Activated T-cell treated with anti-CD3 and anti-CD28 coated beads, Interleukin-2, amount 50 U/mL, for 1 hour (primary cell): Measurements from ENCODE around the gene GPR89A.
"Not testable (repeated sequence)": the region's sequence is repeated elsewhere in the genome, so short reads cannot be mapped to it uniquely, and the experiment has no call there.

Experiments
- DNase-seq: peaks from one replicate; pipeline ENCODE4 v3.0.0-alpha.2; 2020

The GPR89A gene

DNA sequence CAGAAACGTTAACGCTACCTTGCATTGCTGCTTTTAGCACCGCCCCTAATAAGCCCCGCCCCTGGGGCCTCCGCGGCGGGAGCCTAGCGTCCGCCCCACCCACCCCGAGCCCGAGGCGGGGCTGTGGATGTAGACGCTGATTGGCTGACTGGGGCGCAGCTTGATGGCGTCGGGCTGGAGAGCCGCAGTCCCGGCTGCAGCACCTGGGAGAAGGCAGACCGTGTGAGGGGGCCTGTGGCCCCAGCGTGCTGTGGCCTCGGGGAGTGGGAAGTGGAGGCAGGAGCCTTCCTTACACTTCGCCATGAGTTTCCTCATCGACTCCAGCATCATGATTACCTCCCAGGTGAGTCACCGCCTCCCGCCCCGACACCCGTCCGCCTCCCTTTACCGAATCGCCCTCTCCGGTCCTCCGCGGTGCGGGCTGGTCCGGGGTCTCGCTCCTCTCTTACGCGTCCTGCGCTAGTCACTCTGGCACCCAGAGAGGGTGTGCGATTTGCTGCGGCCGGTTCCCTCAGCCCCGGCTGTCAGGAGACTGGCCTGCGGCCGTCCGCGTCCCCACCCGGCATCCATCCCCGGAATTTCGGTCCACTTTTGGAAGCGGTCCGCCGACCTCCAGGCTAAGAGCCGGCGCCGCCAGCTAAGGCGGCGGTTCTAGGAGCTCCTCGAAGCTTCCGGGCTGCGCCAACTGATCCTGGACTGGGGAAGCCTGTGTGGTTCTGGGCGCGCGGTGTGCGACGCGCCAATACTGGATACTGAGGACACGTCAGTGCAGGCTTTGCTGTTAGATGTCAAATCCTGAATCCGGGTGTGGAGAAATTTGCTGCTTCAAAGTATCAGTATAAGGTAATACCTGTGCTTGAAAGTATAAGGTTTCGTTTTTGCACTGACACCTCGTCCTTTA, at the start of gene GPR89A:
Gene GPR89A (plus strand): TSS at position 156 of the 901 bp plus-strand sequence. CDS start 146 bp downstream, at position 302.
- peak; percentile 98 for DNase-seq

DNA sequence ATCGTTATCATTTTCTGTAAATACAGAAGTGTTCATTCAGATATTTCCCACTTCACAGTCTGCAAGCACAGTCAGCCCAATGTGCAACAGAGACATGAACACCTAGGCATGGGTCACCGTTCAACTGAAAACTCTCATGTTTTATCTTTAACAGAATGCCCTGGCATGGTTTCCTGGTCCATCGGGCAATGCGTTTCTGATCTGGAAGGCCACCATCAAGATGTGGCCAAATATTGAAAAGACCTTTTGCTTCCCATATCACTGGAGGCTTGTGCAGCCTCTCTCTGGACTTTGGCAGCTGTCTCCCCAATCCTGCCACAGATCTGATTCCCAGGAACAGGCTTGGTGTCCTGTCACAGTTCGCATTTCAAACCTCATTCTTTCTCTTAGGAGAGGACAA, 21.0 kb upstream of the GPR89A start:
- DNase-seq: not testable (repeated sequence)

DNA sequence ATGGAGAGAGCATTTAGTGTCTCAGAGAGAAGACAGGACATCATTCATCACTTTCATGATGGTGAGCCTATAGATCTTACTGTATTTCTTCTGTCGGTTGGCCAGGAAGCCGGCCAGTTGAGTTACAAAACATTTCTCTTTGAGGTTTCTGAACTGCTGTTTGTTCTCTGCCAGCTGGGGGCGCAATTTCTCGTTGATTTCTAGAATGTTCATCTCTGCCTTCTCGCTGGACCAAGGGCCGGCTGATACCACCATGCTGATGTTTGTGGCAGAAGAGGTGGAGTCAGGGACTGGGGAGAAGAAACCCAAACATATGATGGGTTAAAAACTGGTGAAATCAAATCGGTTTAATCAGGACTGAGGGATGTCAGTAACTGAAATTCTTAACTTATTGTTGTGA, 17.0 kb upstream of the GPR89A start:
- DNase-seq: peak; percentile 39

DNA sequence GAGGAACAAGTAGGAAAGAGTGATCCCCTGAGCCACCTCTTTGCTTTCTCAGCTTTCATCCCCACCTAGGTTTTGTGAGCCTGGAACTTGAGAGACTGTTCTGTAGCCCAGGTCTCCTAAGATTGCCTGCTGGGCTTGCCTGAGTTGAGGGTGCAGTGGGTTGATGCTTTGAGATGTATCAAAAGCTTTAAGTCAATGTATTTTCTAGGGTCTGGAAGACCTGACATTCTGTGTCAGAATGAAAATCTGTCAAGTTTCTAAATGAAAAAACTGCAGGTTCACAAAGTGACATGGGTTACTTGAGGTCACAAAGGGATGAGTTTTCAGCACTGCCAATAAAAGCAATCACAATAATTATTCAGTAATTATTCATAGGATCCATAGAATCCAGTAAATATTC, 15.4 kb upstream of the GPR89A start:
- DNase-seq: not testable (repeated sequence)

DNA sequence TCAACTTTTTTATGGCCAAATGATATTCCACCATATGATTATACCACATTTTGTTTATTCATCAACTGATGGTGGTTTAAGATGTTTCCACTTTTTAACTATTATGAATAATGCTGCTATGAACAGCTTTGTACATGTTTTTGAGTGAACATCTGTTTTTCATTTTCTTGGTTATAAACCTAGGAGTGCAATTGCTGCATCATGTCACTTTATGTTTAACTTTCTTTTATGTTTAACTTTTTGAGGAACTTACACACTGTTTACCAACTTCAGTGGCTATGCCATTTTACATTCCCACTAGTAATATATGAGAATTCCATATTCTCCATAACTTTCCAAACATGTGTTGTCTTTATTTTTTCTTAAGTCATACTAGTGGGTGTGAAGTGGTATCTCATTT, 12.4 kb upstream of the GPR89A start:
- DNase-seq: not testable (repeated sequence)

DNA sequence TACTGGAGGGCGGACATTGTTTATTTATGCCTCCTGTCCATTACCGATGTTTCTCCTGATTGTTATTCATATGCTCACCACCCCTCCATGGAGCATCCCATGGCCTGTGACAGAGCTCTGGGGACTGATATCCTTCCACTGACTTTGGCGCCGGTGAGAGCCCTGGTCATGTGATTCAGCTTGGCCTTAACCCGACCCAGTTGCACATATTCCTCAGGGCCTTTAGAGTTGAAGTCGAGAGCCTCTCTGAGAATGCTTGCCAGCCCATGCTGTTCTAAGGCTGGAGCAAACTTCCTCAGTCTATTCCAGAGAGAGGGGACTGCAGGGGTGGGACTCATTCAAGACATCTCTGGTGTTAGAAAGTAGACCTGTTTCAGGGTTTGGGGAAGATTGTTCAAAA, 11.6 kb upstream of the GPR89A start:
- DNase-seq: not testable (repeated sequence)

DNA sequence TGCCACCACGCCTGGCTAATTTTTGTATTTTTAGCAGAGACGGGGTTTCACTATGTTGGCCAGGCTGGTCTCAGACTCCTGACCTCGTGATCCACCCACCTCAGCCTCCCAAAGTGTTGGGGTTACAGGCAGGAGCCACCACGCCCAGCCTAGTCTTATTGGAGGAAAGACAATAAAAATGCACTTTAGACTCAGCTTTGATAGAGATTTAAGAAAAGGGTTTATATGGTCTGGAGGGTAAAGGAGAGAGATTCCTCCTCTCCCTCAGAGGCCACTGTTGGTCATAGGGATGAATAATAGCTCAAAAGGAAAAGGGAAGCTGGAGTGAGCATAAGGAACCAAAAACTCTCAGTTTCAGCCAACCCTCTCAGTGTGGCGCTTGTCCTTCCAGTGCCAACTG, 8.4 kb upstream of the GPR89A start:
- not testable (repeated sequence) for DNase-seq

DNA sequence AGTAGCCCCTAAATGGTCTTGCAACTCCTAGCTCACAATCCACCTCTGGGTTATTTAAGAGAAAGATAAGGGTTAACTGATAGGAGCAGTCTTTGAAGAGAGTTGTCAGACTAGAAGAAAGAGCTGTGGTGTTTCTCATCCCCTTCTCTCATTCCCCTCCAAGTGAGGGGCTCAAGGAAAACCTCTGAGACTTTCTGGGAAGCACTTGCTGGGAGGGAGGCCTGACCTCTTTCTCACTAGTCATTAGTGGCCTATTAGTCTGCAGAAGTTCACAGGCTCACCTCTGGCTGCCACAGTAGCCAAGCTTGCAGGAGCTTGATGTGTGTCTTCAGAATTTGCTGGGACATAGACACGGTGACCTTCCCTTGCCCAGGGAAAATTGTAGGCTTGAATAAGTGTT, 6.2 kb upstream of the GPR89A start:
- DNase-seq: no peak

DNA sequence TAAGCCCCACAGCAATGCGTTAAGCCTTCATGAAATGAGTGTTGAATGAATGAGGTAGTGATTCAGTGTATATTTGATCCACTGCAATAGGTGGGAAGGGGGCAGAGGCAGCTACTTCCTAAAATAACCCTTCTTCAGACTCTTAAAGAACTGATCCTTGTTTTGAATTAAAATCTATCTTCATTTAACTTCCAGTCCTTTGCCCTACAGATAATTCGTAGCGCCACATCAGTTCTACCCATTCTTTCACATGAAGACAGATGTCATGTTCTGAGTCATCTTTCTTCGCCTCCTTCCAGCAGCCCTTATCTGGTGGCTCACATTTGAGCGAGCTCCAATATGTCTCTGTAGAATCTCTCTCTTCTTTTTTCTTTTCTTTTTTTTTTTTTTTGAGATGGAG, 948 bp upstream of the GPR89A start:
- DNase-seq: not testable (repeated sequence)

DNA sequence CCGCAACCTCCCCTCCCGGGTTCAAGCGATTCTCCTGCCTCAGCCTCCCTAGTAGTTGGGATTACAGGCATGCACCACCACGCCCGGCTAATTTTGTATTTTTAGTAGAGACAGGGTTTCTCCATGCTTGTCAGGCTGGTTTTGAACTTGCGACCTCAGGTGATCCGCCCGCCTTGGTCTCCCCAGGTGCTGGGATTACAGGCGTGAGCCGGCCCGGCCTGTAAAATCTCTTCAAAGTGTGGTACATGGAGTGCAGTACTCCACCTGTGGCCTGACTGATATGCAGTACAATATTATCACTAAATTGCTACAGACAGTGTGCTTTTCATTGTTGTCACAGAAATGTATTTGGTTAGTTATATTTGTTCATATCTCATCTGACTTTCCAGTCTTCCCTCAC, 499 bp upstream of the GPR89A start:
- not testable (repeated sequence) for DNase-seq

DNA sequence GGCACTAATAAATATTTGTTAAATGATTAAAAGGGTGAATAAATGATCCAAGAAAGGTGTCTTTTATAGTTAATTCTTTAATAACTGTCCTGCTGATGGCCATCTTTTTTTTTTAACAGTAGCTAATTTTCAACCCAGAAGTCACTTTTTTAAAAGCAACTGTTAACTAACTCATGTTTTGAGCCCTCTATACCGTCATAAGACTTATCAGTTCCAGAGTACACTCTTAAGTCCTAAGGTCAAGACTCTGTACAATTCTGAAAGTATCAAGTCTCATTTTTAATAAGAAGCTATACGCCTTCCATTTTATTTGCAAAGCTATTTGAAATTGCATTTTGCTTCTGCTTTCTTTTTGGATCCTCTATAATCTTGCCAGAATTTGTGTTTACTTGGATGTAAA, 3.0 kb downstream of the GPR89A start:
- not testable (repeated sequence) for DNase-seq

DNA sequence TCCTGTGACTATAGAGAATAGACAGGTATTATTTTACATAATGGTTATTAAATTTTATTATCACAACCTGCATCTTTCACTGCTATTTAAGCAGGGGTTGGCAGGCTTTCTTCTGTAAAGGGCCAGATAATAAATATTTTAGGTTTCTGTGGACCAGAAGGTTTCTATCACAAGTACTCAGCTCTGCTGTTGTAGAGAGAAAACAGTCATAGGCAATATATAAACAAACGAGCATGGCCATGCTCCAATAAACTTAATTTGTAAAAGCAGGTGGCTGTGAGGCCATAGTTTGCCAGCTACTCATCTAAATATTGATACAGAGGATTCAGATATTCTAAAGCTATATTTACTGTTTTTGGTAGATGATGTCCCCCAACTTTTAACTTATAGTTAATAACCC, 12.3 kb downstream of the GPR89A start:
- DNase-seq: not testable (repeated sequence)

DNA sequence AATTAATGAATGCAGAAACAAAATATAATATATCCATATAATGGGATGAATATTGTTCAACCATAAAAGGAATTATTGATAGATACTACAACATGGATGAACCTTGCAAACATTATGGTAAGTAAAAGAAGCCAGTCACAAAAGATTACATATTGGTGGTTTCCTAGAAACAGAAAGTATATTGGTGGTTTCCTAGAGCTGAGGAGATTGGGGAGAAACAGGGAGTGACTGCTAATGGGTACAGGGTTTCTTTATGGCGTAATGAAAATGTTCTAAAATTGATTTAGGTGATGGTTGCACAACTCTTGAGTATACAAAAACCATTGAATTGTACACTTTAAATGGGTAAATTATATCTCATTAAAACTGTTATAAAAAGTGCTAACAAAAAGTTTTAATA, 14.4 kb downstream of the GPR89A start:
- DNase-seq: not testable (repeated sequence)

DNA sequence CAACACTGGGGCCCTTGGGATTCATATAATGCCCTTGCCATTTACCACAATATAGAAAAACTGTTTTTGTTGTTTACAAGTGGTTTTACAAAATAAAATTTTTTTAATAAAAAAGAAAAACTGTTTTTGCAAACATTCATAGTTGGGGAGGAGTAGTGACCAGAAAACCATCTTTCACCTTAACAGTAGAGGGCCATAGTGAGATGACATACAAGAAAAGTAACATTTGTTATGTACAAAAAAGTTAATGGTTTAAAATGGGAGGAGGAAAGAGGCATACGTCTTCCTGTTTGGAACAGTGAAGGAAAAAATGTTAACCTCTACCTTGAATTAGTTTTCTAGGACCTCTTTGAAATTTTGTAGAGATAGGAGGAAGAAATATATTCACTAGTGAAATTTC, 28.4 kb downstream of the GPR89A start:
- DNase-seq: not testable (repeated sequence)

DNA sequence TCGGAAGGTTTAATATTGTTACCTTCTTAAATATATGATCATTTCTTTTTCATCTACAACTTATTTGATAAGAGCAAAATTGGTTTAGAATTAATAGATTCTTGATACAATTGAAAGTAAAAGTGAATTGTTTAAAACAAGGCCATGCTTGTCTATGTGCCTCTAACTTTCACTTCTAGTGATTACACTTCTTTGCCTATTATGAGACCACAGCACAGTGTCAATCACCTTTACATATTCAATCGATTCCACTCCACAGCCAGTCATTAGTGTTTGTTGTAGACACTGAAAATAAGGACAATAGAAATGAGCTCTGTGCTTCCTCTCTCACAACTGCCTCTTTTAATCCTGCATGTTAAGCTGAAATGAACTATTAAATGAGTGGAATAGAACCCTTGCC, 34.1 kb downstream of the GPR89A start:
- DNase-seq: not testable (repeated sequence)

DNA sequence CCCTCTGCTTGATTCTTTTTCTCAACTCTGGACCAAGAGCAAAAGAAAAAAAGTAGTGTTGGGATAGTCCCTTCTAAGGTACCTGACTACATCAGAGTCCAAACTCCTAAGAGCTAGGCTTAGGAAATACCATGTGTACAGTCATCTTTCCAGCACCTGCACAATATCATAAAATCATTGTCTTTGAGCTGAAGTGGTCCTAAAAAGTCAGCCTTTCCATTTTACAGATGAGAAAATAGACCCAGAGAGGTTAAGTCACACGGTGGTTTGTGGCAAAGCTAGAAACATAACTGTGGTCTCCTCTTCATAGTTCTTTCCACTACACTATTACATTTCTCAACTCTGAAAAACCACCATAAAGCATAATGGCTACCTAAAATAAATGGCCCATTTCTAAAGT, 36.2 kb downstream of the GPR89A start:
- DNase-seq: not testable (repeated sequence)

DNA sequence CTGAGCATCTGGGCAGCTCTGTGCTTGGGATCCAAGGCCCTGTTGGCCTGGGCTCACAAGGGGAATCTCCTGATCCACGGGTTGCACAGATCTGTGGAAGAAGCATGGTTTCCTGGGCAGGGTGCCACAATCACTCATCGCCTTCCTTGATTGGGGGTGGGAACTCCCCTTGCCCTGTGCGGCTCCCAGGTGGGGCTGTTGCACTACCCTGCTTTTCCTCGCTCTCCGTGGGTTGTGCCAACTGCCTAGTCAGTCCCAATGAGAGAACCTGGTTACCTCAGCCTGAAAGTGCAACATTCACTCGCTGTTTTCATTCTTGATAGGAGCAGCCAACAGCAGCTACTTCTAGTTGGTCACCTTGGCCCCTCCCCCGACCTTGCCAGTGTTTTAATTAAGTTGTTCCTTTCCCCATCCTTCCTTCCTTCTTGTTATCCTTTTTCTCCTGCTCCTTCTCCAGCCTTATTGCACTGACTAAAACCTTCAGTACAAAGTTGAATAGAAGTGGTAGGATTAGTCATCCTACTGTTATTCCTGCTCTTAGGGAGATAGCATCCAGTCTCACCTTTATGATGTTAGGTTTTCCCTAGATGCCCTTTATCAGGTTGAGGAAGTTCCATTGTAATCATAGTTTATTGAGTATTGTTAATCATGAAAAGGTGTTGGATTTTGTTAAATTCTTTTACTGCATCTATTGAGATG, 48.6 kb downstream of the GPR89A start:
- DNase-seq: not testable (repeated sequence)

DNA sequence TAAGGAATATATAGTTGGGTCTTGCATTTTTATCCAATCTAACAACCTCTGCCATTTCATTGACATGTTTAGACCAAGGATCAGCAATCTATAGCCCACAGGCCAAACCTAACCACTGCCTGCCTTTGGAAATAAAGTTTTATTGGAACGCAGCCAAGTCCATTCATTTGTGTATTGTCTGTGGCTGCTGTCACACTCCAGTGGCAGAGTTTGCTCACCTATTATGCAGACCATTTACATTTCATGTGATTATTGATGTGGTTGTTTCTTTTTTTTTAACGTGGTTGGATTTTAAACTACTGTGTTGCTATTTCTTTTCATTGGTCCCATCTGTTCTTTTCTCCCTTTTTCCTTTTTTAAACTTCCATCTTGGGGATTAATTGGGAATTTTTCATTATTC, 54.7 kb downstream of the GPR89A start:
- not testable (repeated sequence) for DNase-seq

DNA sequence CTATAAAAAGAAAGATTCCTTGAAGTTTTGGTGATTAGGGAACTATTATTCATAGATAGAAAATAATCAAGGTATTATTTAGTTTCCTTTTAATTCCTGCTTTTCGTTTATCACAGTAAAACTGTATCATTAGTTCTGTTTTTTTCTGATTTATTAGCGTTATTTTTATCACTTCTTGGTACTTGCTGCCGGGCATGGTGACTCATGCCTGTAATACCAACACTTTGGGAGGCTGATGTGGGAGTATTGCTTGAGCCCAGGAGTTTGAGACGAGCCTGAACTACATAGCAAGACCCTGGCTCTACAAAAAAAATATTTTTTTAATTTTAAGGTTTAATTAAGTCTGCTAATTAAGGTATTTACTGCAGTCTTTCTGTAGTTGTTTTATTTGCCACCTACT, 57.2 kb downstream of the GPR89A start:
- not testable (repeated sequence) for DNase-seq

DNA sequence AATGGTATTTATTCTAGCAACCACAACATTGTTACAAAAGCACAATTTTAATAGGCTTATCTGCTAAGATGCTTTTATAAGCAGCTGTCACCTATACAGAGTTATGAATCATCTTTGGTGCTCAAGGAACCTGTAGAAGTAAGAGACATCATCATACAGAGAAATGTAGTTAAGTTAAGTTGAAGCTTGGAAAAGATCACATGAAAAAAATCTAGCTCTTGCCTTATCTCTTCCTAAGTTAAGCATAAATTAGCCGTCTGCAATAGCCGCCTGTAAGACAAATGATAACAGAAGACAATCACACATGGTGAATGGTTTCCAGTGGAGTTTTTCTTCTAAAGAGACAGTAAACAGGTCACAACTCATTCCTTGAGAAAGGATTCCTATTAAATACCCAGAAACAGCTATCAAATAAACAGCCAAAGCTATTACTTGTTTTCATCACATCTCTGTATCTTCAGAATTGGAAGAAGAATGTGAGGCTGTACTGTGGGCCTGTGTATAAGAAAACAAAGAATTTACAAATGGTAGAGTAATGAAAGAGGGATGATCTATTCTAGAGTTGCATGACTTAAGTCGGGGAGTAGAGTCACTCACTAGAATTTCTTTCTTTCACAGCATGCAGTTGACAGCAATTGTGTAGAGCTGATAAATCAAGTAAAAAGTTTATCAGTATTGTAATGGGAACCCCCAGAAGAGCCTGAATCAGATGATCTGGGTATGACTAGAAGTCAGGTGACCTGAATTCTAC, 63.4 kb downstream of the GPR89A start:
- DNase-seq: not testable (repeated sequence)

DNA sequence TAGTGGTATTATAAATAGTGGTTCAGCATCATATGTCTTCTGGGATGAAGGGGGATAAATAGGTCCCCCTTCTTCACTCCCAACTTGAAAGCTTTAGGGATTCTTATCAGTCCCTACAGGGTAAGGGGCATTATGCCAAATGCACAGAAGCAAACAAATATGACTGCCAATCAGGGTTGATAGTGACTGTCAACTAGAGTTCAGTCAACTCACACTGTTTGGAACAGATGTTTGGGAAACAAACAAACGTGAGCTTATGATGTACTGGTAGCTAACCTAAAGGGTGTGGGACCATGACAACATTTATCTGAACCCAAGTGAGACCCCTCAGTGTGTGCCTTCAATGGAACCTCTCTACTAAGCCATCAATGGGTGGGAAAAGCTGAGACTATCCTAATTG, 65.4 kb downstream of the GPR89A start:
- not testable (repeated sequence) for DNase-seq

DNA sequence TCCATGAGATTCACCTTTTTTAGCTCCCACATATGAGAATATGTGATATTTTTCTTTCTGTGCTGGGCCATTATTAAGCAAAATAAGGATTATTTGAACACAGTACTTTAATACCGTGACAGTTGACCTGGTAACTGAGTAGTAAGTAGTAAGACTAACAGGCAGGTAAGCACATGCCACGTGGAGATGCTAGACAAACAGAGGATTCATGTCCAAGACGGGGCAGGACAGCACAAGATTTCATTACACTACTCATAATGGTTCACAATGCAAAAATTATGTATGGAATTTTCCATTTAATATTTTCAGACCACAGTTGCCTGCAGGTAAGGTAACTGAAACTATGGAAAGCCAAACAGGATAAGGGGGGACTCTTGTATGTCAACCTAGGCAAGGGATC, 77.1 kb downstream of the GPR89A start:
- not testable (repeated sequence) for DNase-seq

DNA sequence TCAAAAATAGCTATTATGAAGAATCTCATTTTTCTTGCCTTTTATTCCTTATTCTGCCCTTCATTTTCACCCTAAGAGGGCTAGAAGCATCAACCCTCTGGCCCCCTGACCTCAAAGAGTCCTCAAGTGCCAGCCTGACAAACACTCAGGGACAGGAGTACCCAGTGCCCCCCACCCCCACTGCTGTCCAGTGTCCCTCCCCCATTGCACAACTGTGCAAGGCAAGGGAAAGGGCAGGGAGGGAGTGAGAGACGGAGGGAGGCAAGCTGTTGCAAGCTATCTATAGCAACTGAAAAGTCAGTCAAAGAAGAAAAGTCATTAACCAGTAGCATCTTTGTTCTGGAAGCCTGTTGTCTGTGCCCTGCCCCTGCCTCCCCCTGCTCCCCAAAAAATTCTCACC, 78.3 kb downstream of the GPR89A start:
- DNase-seq: not testable (repeated sequence)
